Breast epithelium (tissue), 4 donors: ENCODE measurements around the gene RNU6-7. TPM values are rescaled to one million over a fixed set of nuclear protein-coding genes. Genes with fewer than 3 reads are reported as not detected.

Experiments used
- DNase-seq, 2 donors: peaks; one replicate each; pipeline ENCODE4 v3.0.0-alpha.2; 2019; ENCODE audit warnings: low spot score in 2 of 2
- H3K27ac ChIP-seq, 2 donors: fragments of 200-600 bp; sonication (generic) in 1 of 2; one replicate each; pipeline ENCODE4 v1.5.1; 2016 to 2019; ENCODE audit warnings: mild to moderate bottlenecking in 1 of 2
- H3K27me3 ChIP-seq, 2 donors: fragments of 200-600 bp; sonication (generic) in 1 of 2; one replicate each; pipeline versions ENCODE4 v1.5.1 to v1.6.0; 2017 to 2019; ENCODE audit warnings: control low read depth in 1 of 2, mild to moderate bottlenecking in 1 of 2
- H3K36me3 ChIP-seq: fragments of 200-600 bp; one replicate; pipeline ENCODE4 v1.5.1; 2019
- H3K4me1 ChIP-seq, 2 donors: fragments of 200-600 bp; sonication (generic); one replicate each; pipeline ENCODE4 v1.5.1; 2016 to 2019; ENCODE audit warnings: control low read depth in 1 of 2
- H3K4me3 ChIP-seq, 3 donors: fragments of 200-600 bp; sonication (generic); 1 replicate in 2 of 3; 2 replicates in 1 of 3; pipeline ENCODE4 v1.5.1; 2016 to 2019; ENCODE audit warnings: mild to moderate bottlenecking in 3 of 3, moderate library complexity in 2 of 3
- H3K9me3 ChIP-seq, 2 donors: fragments of 200-600 bp; sonication (generic) in 1 of 2; one replicate each; pipeline ENCODE4 v1.5.1; 2016 to 2019; ENCODE audit warnings: control low read depth in 1 of 2
- CTCF ChIP-seq, 3 donors: fragments of 450-650 bp; IDR thresholded peaks; one replicate each; pipeline ENCODE4 v1.5.1; 2016 to 2017; ENCODE audit warnings: antibody characterized with exemption in 3 of 3, mild to moderate bottlenecking in 3 of 3, moderate library complexity in 3 of 3
- POLR2A ChIP-seq: fragments of 450-650 bp; IDR thresholded peaks from one replicate; pipeline ENCODE4 v1.6.1; 2016; ENCODE audit warnings: antibody characterized with exemption, mild to moderate bottlenecking, moderate library complexity
- POLR2AphosphoS5 ChIP-seq, 3 donors: sonication (generic); formaldehyde crosslinking; IDR thresholded peaks; one replicate each; pipeline ENCODE4 v1.6.1; 2017; ENCODE audit warnings: antibody characterized with exemption in 3 of 3
- intact Hi-C: fragments of 100-400 bp; cut with DNase I; formaldehyde crosslinking; loops from one replicate; pipeline ENCODE4 v1.15.1; 2023; ENCODE audit warnings: low total_unique reads
- total RNA-seq, 3 donors: library from RNA; depleted of rRNA; stranded (reverse); fragments of >200 nt; gene quantifications; one replicate each; pipeline ENCODE4 v1.1.0, GENCODE V29; 2016

RNU6-7 gene
- total RNA-seq, 3 donors from 2014 or later, result not detected

GRCh38 chr14:32200368-32201192, 1.3 kb upstream of the RNU6-7 start:
- intact Hi-C loops, result no loop called here
- no peak for DNase-seq
- Histone ChIP-seq H3K36me3 (no peaks in the 10 kb centered on the region), H3K4me1 (no peaks in the 10 kb centered on the region), H3K4me3 (peak overlapping the region; percentile 67 to 87 (median 75)), H3K9me3 (no peaks in the 10 kb centered on the region), H3K27me3 (no peaks in the 10 kb centered on the region), H3K27ac (peak overlapping the region; percentile 92 to 94)
- no peak for TF ChIP-seq CTCF (IDR thresholded peaks at IDR 0.05)
- no peak for TF ChIP-seq POLR2AphosphoS5 (IDR thresholded peaks at IDR 0.05)
- TF ChIP-seq POLR2A, result no peak

GRCh38 chr14:32201193-32201815, 541 bp upstream of the RNU6-7 start:
- peak overlapping the region; percentile 67 to 87 (median 75) for H3K4me3 ChIP-seq
- peak overlapping the region; percentile 92 to 94 for H3K27ac ChIP-seq
- H3K9me3 ChIP-seq, result no peaks in the 10 kb centered on the region
- intact Hi-C loops, result no loop called here
- no peaks in the 10 kb centered on the region for H3K36me3 ChIP-seq
- peak; percentile 81 to 85 for DNase-seq
- TF ChIP-seq POLR2AphosphoS5 (IDR thresholded peaks at IDR 0.05) (peak in 1 of 3 donors; percentile 48), POLR2A (no peak)
- H3K4me1 ChIP-seq, result no peaks in the 10 kb centered on the region
- no peaks in the 10 kb centered on the region for H3K27me3 ChIP-seq

GRCh38 chr14:32202491-32202997, 699 bp downstream of the RNU6-7 start:
- no peak for DNase-seq
- no peaks in the 10 kb centered on the region for H3K27me3 ChIP-seq
- H3K4me1 ChIP-seq, result no peaks in the 10 kb centered on the region
- H3K36me3 ChIP-seq, result no peaks in the 10 kb centered on the region
- intact Hi-C loops, result no loop called here
- peak overlapping the region; percentile 92 to 94 for H3K27ac ChIP-seq
- no peaks in the 10 kb centered on the region for H3K9me3 ChIP-seq
- TF ChIP-seq POLR2AphosphoS5 (IDR thresholded peaks at IDR 0.05) (no peak), POLR2A (no peak), CTCF (IDR thresholded peaks at IDR 0.05) (no peak)
- H3K4me3 ChIP-seq, result peak overlapping the region; percentile 67 to 87 (median 75)

- H3K9me3 ChIP-seq, result no peaks in the 10 kb centered on the region
- H3K4me1 ChIP-seq, result no peaks in the 10 kb centered on the region
- H3K27me3 ChIP-seq, result no peaks in the 10 kb centered on the region
- H3K4me3 ChIP-seq, result peak within 1 kb of the TSS; percentile 67 to 87 (median 75)
- no peak for TF ChIP-seq POLR2A
- peak; percentile 72 to 79 (median 72) for TF ChIP-seq POLR2AphosphoS5 (IDR thresholded peaks at IDR 0.05)
- peak within 1 kb of the TSS; percentile 92 to 94 for H3K27ac ChIP-seq
- H3K36me3 ChIP-seq, result no peaks in the 10 kb centered on the region
- DNase-seq, result peak; percentile 83 to 85
- intact Hi-C loops, result no loop called here
Observed at GRCh38 chr14:32202998-32203882, 1.4 kb downstream of the RNU6-7 start, which contains the start of gene RNU6-8. TSS of gene RNU6-8 (minus strand) at chr14:32203269.

- H3K27me3 ChIP-seq, result no peaks in the 10 kb centered on the region
- peak in 1 of 2 donors; percentile 34 for DNase-seq
- H3K9me3 ChIP-seq, result no peaks in the 10 kb centered on the region
- TF ChIP-seq POLR2AphosphoS5 (IDR thresholded peaks at IDR 0.05), result no peak
- no peak for TF ChIP-seq POLR2A
- TF ChIP-seq CTCF (IDR thresholded peaks at IDR 0.05), result no peak
- intact Hi-C loops, result no loop called here
- H3K27ac ChIP-seq, result peak overlapping the region; percentile 92 to 94
- no peaks in the 10 kb centered on the region for H3K36me3 ChIP-seq
- peak overlapping the region; percentile 67 to 87 (median 75) for H3K4me3 ChIP-seq
- no peaks in the 10 kb centered on the region for H3K4me1 ChIP-seq
Observed at GRCh38 chr14:32203928-32204357, 2.1 kb downstream of the RNU6-7 start.
